Measurements from ENCODE around the gene GREM2.

GREM2 gene

GRCh38 chr1:240503558-240503957, 108.4 kb downstream of the GREM2 start:
- DNase-seq (ENCODE audit: insufficient read length, low spot score) = no peak
- FAIRE-seq = no peak

- DNase-seq (ENCODE audit: insufficient read length, low spot score) (no peak), FAIRE-seq (no peak)
Measured at GRCh38 chr1:240503036-240503435, 108.9 kb downstream of the GREM2 start.

- FAIRE-seq (no peak), DNase-seq (ENCODE audit: insufficient read length, low spot score) (no peak)
Measured at GRCh38 chr1:240501115-240501514, 110.8 kb downstream of the GREM2 start.

GRCh38 chr1:240500647-240501046, 111.3 kb downstream of the GREM2 start:
- FAIRE-seq = no peak
- no peak for DNase-seq (ENCODE audit: insufficient read length, low spot score)

- no peak for FAIRE-seq
Measured at GRCh38 chr1:240499012-240499411, 112.9 kb downstream of the GREM2 start.

GRCh38 chr1:240498335-240498734, 113.6 kb downstream of the GREM2 start:
- DNase-seq (ENCODE audit: insufficient read length, low spot score) (no peak), FAIRE-seq (no peak)

More at GRCh38 chr1:240499012-240499411, 112.9 kb downstream of the GREM2 start:
- DNase-seq (ENCODE audit: insufficient read length, low spot score) = no peak

GRCh38 chr1:240497908-240498307, 114.0 kb downstream of the GREM2 start:
- no peak for DNase-seq (ENCODE audit: insufficient read length, low spot score)
- FAIRE-seq = no peak

- FAIRE-seq (no peak), DNase-seq (ENCODE audit: insufficient read length, low spot score) (no peak)
Measured at GRCh38 chr1:240496941-240497340, 115.0 kb downstream of the GREM2 start.

- DNase-seq (ENCODE audit: insufficient read length, low spot score) (no peak), FAIRE-seq (no peak)
Measured at GRCh38 chr1:240496356-240496755, 115.6 kb downstream of the GREM2 start.

GRCh38 chr1:240495601-240496000, 116.4 kb downstream of the GREM2 start:
- FAIRE-seq = no peak

GRCh38 chr1:240492832-240493440, 119.0 kb downstream of the GREM2 start:
- FAIRE-seq (no peak), DNase-seq (ENCODE audit: insufficient read length, low spot score) (no peak)

More at GRCh38 chr1:240495601-240496000, 116.4 kb downstream of the GREM2 start:
- DNase-seq (ENCODE audit: insufficient read length, low spot score) = no peak

- FAIRE-seq = no peak
- no peak for DNase-seq (ENCODE audit: insufficient read length, low spot score)
Measured at GRCh38 chr1:240491796-240492195, 120.2 kb downstream of the GREM2 start.

- no peak for FAIRE-seq
- no peak for DNase-seq (ENCODE audit: insufficient read length, low spot score)
Measured at GRCh38 chr1:240491156-240491555, 120.8 kb downstream of the GREM2 start.

GRCh38 chr1:240487493-240487892, 124.5 kb downstream of the GREM2 start:
- FAIRE-seq (no peak), DNase-seq (ENCODE audit: insufficient read length, low spot score) (no peak)

- FAIRE-seq = no peak
- no peak for DNase-seq (ENCODE audit: insufficient read length, low spot score)
Measured at GRCh38 chr1:240486611-240487010, 125.3 kb downstream of the GREM2 start.

GRCh38 chr1:240484804-240485443, 127.0 kb downstream of the GREM2 start:
- DNase-seq (ENCODE audit: insufficient read length, low spot score) = no peak
- FAIRE-seq = no peak

GRCh38 chr1:240478536-240478935, 133.4 kb downstream of the GREM2 start:
- DNase-seq (ENCODE audit: insufficient read length, low spot score) = no peak
- FAIRE-seq = no peak

- DNase-seq (ENCODE audit: insufficient read length, low spot score) = no peak
- FAIRE-seq = no peak
Measured at GRCh38 chr1:240475832-240476231, 136.1 kb downstream of the GREM2 start.

- FAIRE-seq (no peak), DNase-seq (ENCODE audit: insufficient read length, low spot score) (no peak)
Measured at GRCh38 chr1:240474133-240474614, 137.8 kb downstream of the GREM2 start.

GRCh38 chr1:240468656-240469055, 143.3 kb downstream of the GREM2 start:
- FAIRE-seq (no peak), DNase-seq (ENCODE audit: insufficient read length, low spot score) (no peak)

GRCh38 chr1:240467895-240468294, 144.1 kb downstream of the GREM2 start:
- FAIRE-seq (no peak), DNase-seq (ENCODE audit: insufficient read length, low spot score) (no peak)

- DNase-seq (ENCODE audit: insufficient read length, low spot score) = no peak
- no peak for FAIRE-seq
Measured at GRCh38 chr1:240466509-240466908, 145.4 kb downstream of the GREM2 start.
